IPS DF 6.9 (cell line): ENCODE data around the gene FAR2.
"Not testable (repeated sequence)": the region's sequence is repeated elsewhere in the genome, so short reads cannot be mapped to it uniquely, and the experiment has no call there.

Experiments used
- DNase-seq: peaks from one replicate; pipeline ENCODE4 v3.0.0-alpha.2; 2013; ENCODE audit warnings: low read depth, low spot score
- H3K27ac ChIP-seq: one replicate; pipeline ENCODE4 v1.5.1; 2013; ENCODE audit warnings: low read length, control low read depth
- H3K27me3 ChIP-seq: 2 replicates; pipeline ENCODE4 v1.6.1; 2013; ENCODE audit warnings: mild to moderate bottlenecking, low read length; ENCODE audit not compliant: control insufficient read depth, insufficient read depth
- H3K36me3 ChIP-seq: 2 replicates; pipeline ENCODE4 v1.6.1; 2013; ENCODE audit warnings: low read length; ENCODE audit not compliant: control insufficient read depth, insufficient read depth
- H3K4me1 ChIP-seq: 2 replicates; pipeline ENCODE4 v1.6.1; 2013; ENCODE audit warnings: low read length; ENCODE audit not compliant: control insufficient read depth, insufficient read depth
- H3K4me3 ChIP-seq: 2 replicates; pipeline ENCODE4 v1.5.1; 2013; ENCODE audit warnings: mild to moderate bottlenecking, low read length
- H3K9me3 ChIP-seq: 2 replicates; pipeline ENCODE4 v1.6.1; 2013; ENCODE audit warnings: low read length, inconsistent platforms; ENCODE audit not compliant: control insufficient read depth, insufficient read depth
- WGBS: extraction: QIAGEN DNeasy Blood & Tissue Kit; methylation state at CpG from one replicate; pipeline ENCODE4 v1.1.7; 2013; ENCODE audit warnings: mixed read lengths, missing lambda C conversion rate; ENCODE audit not compliant: insufficient read length, insufficient coverage; 5-methylcytosine and 5-hydroxymethylcytosine counted together

FAR2 gene

DNA sequence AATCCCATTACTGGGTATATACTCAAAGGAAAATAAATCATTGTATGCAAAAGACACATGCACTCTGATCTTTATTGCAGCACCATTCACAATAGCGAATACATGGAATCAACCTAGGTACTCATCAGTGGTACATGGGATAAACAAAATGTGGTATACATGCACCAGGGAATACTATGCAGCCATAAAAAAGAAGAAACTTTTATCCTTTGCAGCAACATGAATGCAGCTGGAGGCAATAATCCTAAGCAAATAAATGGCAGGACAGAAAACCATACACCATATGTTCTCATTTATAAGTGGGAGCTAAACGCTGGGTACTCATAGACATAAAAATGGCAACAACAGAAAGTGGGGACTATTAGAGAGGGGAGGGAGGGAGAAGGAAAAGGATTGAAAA lies 216.0 kb downstream of the FAR2 start:
- DNase-seq, result no peak
- no CpG with 5 or more reads among the region's 2 CpGs for WGBS
- no peaks in the 10 kb centered on the region for H3K27me3 ChIP-seq
- H3K9me3 ChIP-seq, result no peaks in the 10 kb centered on the region
- H3K27ac ChIP-seq, result no peak overlapping the region
- no peaks in the 10 kb centered on the region for H3K4me1 ChIP-seq
- peaks cover 4% of the 10 kb centered on the region; the same call in 1 of the 2 replicates for H3K36me3 ChIP-seq
- no peak overlapping the region for H3K4me3 ChIP-seq

DNA sequence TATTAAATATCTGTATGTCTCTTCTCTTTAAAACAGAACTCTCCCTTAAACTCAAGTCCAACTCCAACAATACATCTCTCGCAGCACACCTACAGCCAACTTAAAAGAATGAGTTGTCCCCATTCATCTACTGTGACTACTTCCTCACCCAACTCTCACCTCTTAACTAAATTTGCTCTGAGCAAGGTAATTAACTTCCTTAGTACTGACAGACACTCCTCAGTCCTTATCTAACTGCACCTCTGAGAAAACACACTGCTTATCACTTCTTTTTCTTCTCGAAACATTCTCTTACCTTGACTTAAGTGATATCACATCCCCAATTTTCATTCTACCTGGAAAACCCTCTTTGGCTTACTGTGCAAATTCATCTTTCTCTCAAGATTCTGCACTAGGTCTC lies 224.9 kb downstream of the FAR2 start:
- H3K27ac ChIP-seq, result no peak overlapping the region
- H3K27me3 ChIP-seq, result no peaks in the 10 kb centered on the region
- no peaks in the 10 kb centered on the region for H3K4me1 ChIP-seq
- no peaks in the 10 kb centered on the region for H3K9me3 ChIP-seq
- 100% methylated on average over 1 of the region's 2 CpGs for WGBS
- H3K36me3 ChIP-seq, result no peaks in the 10 kb centered on the region
- no peak for DNase-seq
- no peak overlapping the region for H3K4me3 ChIP-seq

DNA sequence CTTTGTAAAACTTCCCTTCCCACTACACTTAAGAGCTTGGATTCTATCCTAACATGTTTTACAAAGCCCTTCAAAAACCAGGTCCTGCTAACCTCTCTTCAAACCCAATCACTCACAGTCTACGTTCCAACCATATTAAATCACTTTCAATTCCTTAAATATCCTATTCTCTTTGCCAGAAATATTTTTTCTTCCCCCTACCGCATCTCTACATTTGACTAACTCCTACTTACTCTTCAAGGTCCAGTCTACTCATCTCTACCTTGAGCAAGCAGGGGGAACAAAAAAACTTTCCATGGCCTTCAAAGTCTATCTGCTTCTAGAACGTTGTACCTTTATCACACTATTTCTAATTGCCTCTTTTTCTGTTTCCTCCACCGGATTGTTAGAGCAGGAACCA lies 225.8 kb downstream of the FAR2 start:
- no peaks in the 10 kb centered on the region for H3K36me3 ChIP-seq
- no peak overlapping the region for H3K4me3 ChIP-seq
- WGBS, result 100% methylated on average over 2 of the region's 4 CpGs
- no peaks in the 10 kb centered on the region for H3K27me3 ChIP-seq
- no peak for DNase-seq
- no peaks in the 10 kb centered on the region for H3K9me3 ChIP-seq
- no peak overlapping the region for H3K27ac ChIP-seq
- H3K4me1 ChIP-seq, result no peaks in the 10 kb centered on the region

DNA sequence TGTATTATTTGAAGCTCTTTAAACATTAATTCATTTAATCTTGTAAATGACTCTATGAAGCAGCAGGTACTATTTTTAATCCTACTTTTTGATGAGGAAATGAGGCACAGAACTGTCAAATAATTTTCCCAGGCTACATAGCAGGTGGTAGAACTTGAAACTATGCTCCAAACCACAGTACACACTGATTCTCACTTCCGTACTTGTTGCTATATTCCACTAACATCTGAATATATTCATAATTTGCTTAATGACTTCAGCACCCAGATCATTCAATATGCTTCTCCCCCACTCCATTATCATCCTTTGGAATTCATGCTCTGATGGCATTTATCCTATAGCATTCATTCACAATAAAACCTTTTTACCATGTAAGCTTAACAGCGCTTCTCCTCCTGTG lies 227.0 kb downstream of the FAR2 start:
- H3K27ac ChIP-seq, result no peak overlapping the region
- DNase-seq, result no peak
- H3K4me1 ChIP-seq, result no peaks in the 10 kb centered on the region
- H3K27me3 ChIP-seq, result no peaks in the 10 kb centered on the region
- WGBS, result no CpG with 5 or more reads among the region's 2 CpGs
- H3K9me3 ChIP-seq, result no peaks in the 10 kb centered on the region
- no peaks in the 10 kb centered on the region for H3K36me3 ChIP-seq
- no peak overlapping the region for H3K4me3 ChIP-seq

DNA sequence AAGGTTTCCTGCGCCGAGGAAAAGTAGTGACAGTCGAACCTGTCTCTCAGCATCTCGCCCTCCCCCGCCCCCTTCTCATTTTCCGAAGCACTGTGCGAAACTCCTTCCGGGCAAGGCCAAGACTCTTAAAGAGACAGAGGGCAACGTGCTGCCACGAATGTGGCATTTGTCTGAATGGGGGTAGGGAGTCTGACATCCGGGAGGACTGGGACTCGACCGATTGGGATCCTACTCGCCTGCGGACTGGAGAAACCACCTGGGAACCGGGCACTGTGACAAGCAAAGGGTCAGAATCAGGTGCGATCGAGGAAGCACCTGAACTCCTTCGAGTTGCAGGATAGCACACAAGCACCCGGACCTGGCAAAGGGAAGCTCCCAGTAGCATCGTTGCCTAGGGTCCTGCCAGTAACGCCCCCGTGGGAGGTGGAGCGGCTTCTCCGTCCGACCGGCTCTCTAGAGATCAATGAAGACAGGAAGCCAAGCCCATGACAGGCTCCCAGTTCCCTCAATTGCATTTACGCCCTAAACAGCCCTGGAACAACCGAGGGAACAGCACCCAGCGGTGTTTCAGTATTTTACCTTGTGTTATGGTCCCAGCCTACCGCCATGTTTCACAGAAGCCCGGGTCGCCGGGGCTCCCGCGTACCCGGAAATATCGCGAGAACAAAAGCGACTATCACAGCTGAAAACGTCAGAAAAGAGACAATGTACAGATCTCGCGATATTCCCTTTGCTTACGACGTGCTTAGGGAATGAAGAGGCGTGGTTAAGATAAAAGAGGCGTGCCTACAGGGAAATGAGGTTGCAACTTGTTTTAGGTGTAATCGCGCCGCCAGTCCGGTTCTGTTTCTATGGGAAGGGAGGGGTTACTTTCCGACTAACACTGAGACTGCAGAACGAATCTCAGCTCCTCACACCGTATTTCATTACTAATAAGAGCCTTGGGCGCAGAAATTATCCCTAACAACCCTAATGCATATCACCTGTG lies 231.8 kb downstream of the FAR2 start, which contains the start of gene ERGIC2:
Gene ERGIC2, minus strand, starts transcription at position 637 of the 988 bp plus-strand sequence. CDS start 9,539 bp downstream, outside the sequence.
- H3K4me1 ChIP-seq, result no peaks in the 10 kb centered on the region
- WGBS, result no CpG with 5 or more reads among the region's 55 CpGs
- H3K36me3 ChIP-seq, result no peaks in the 10 kb centered on the region
- H3K9me3 ChIP-seq, result no peaks in the 10 kb centered on the region
- H3K4me3 ChIP-seq, result peak within 1 kb of the TSS; percentile 100
- no peaks in the 10 kb centered on the region for H3K27me3 ChIP-seq
- peak; percentile 100 for DNase-seq
- no peak within 1 kb of the TSS for H3K27ac ChIP-seq

DNA sequence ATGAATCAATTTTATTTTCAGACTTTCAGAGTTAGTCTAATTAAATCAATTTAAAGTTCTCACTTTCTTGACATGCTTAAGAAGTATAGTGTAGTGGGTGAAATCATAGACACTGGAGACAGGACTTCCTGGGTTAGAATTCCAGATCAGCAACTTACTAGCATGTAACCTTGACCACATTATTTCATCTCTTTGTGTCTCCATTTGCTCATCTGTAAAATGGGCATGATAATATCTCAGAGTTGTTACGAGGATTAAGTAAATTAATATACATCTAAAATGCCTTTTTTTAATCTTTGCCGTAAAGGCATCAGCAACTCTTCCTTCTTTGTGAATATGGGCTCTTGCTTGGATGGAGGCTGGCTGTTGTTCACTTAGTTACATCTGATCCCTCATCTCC lies 233.2 kb downstream of the FAR2 start:
- H3K27ac ChIP-seq, result no peak overlapping the region
- H3K4me1 ChIP-seq, result no peaks in the 10 kb centered on the region
- H3K36me3 ChIP-seq, result no peaks in the 10 kb centered on the region
- H3K4me3 ChIP-seq, result no peak overlapping the region
- no peaks in the 10 kb centered on the region for H3K9me3 ChIP-seq
- DNase-seq, result no peak
- WGBS, result no CpG with 5 or more reads among the region's 2 CpGs
- H3K27me3 ChIP-seq, result no peaks in the 10 kb centered on the region

DNA sequence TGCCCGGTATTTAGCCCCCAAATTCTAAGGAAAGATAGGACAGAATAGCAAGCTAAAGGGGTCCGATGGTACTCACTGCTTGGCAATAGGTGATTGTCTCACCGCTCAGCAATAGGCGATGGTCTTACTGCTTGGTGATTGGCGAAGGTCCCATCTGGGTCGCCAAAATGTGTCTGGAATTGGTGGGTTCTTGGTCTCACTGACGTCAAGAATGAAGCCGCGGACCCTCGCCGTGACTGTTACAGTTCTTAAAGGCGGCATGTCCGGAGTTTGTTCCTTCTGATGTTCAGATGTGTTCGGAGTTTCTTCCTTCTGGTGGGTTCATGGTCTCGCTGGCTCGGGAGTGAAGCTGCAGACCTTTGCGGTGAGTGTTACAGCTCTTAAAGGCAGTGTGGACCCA lies 236.1 kb downstream of the FAR2 start:
- not testable (repeated sequence) for H3K9me3 ChIP-seq, H3K36me3 ChIP-seq, H3K27ac ChIP-seq, DNase-seq, H3K27me3 ChIP-seq, H3K4me1 ChIP-seq, H3K4me3 ChIP-seq
- no CpG with 5 or more reads among the region's 17 CpGs for WGBS
